A549 (cell line): Measurements from ENCODE around the gene ZNF407. TPM values are rescaled to one million over a fixed set of nuclear protein-coding genes. Genes with fewer than 3 reads are reported as not detected.

Experiments
- ATAC-seq, 2 experiments: fragments of 200-7000 bp in 1 of 2; fragments of >200 bp in 1 of 2; cut with Nextera tagmentation in 1 of 2; cut with Tn5 transposase in 1 of 2; 3 replicates each; pipeline versions ENCODE4 v1.8.0 to v1.9.1; 2018 to 2020; ENCODE audit warnings: mild to moderate bottlenecking in 1 of 2, moderate library complexity in 1 of 2
- CTCF ChIA-PET: fragments of 300-600 bp; sonication (Branson Sonifier 250); formaldehyde crosslinking; extraction: SDS; loops from one replicate; lab custom pipeline; 2021; ENCODE audit warnings: antibody characterized with exemption, inconsistent platforms; lab: Yijun Ruan, JAX
- POLR2A ChIA-PET: fragments of 350-600 bp; formaldehyde crosslinking; extraction: SDS; loops from one replicate; lab custom pipeline; 2021; ENCODE audit warnings: antibody characterized with exemption, inconsistent platforms; lab: Yijun Ruan, JAX
- DNase-seq, 2 experiments: peaks; one replicate each; pipeline versions ENCODE4 v3.0.0 to v3.0.0-alpha.2; 2011 to 2016; ENCODE audit warnings: low read depth in 1 of 2, low spot score in 1 of 2
- FAIRE-seq: peaks from 2 replicates; lab custom pipeline; 2011; peaks lifted over from hg19 to GRCh38; lab: Jason Lieb, UNC
- H3K27ac ChIP-seq, 2 experiments: fragments of >200 bp; sonication (Bioruptor Twin); formaldehyde crosslinking; 3 replicates each; pipeline ENCODE4 v1.5.1; 2016 to 2017
- H3K4me1 ChIP-seq: fragments of >200 bp; sonication (Bioruptor Twin); formaldehyde crosslinking; 3 replicates; pipeline ENCODE4 v1.6.1; 2016
- H3K4me2 ChIP-seq: fragments of >200 bp; sonication (Bioruptor Twin); formaldehyde crosslinking; 3 replicates; pipeline ENCODE4 v1.6.1; 2016
- H3K4me3 ChIP-seq: fragments of >200 bp; sonication (Bioruptor Twin); formaldehyde crosslinking; 3 replicates; pipeline ENCODE4 v1.5.1; 2016
- H3K9me3 ChIP-seq: fragments of >200 bp; sonication (Bioruptor Twin); formaldehyde crosslinking; 3 replicates; pipeline ENCODE4 v1.6.1; 2016
- CBX2 ChIP-seq: fragments of 200-600 bp; sonication (generic); IDR thresholded peaks from 2 replicates; pipeline ENCODE4 v1.6.1; 2016; ENCODE audit warnings: low read depth, mild to moderate bottlenecking, borderline replicate concordance
- ESRRA ChIP-seq: fragments of 150-350 bp; IDR thresholded peaks from 2 replicates; pipeline ENCODE4 v1.6.1; 2014; ENCODE audit warnings: mild to moderate bottlenecking, low read length, borderline replicate concordance
- HDAC2 ChIP-seq: fragments of 200-600 bp; sonication (generic); IDR thresholded peaks from 2 replicates; pipeline ENCODE4 v1.6.1; 2016
- HEYL ChIP-seq: fragments of 250-450 bp; sonication (Bioruptor Pico); IDR thresholded peaks from 2 replicates; pipeline ENCODE4 v1.8.0; 2021; ENCODE audit warnings: mild to moderate bottlenecking, moderate library complexity
- HOXB13 ChIP-seq: fragments of 250-450 bp; sonication (Bioruptor Pico); IDR thresholded peaks from 2 replicates; pipeline ENCODE4 v1.5.0; 2020; ENCODE audit warnings: low read depth, mild to moderate bottlenecking, moderate library complexity
- JUN ChIP-seq, 2 experiments: fragments of >200 bp; sonication (Bioruptor Twin); formaldehyde crosslinking; IDR thresholded peaks; 2 replicates in 1 of 2; 3 replicates in 1 of 2; pipeline ENCODE4 v1.6.1; 2016 to 2017
- JUNB ChIP-seq: fragments of >200 bp; sonication (Bioruptor Twin); formaldehyde crosslinking; IDR thresholded peaks from 2 replicates; pipeline ENCODE4 v1.6.1; 2016
- NFE2L2 ChIP-seq: fragments of 150-350 bp; conservative IDR thresholded peaks from 2 replicates; pipeline ENCODE4 v1.6.1; 2014; ENCODE audit warnings: low read length
- NR3C1 ChIP-seq: fragments of >200 bp; sonication (Bioruptor Twin); formaldehyde crosslinking; IDR thresholded peaks from 3 replicates; pipeline ENCODE4 v1.6.1; 2017
- POLR2A ChIP-seq: IDR thresholded peaks from 2 replicates; pipeline ENCODE4 v1.6.1; 2012; ENCODE audit warnings: mild to moderate bottlenecking, low read length
- POLR2AphosphoS2 ChIP-seq: conservative IDR thresholded peaks from 2 replicates; pipeline ENCODE4 v1.6.1; 2012; ENCODE audit warnings: low read length, improper control_type of control experiment, inconsistent platforms
- RAD21 ChIP-seq, 2 experiments: fragments of >200 bp in 1 of 2; sonication (Bioruptor Twin) in 1 of 2; formaldehyde crosslinking in 1 of 2; IDR thresholded peaks in 1 of 2; conservative IDR thresholded peaks in 1 of 2; 2 replicates in 1 of 2; 3 replicates in 1 of 2; pipeline ENCODE4 v1.6.1; 2012 to 2018; ENCODE audit warnings: inconsistent platforms in 1 of 2
- RFX5 ChIP-seq: fragments of 450-650 bp; IDR thresholded peaks from 2 replicates; pipeline ENCODE4 v1.7.1; 2014; ENCODE audit warnings: antibody characterized with exemption, mild to moderate bottlenecking, moderate library complexity
- TFCP2L1 ChIP-seq: fragments of 250-450 bp; sonication (Bioruptor Pico); IDR thresholded peaks from 2 replicates; pipeline ENCODE4 v1.5.0; 2021; ENCODE audit warnings: mild to moderate bottlenecking
- WGBS: methylation state at CpG from one replicate; pipeline ENCODE4 v1.1.6; 2017; ENCODE audit errors: missing lambda C conversion rate; 5-methylcytosine and 5-hydroxymethylcytosine counted together
- polyA plus RNA-seq, 4 experiments: library from polyadenylated mRNA; depleted of rRNA in 3 of 4; stranded (reverse); fragments of >200 nt; fragmentation: RNase III in 1 of 4; extraction: RNeasy Plus Mini Kit Qiagen cat#74134 plus additional on column Dnase treatment in 1 of 4; gene quantifications; 2 replicates in 3 of 4; 3 replicates in 1 of 4; pipeline ENCODE4 v1.2.3, GENCODE V29; 2011 to 2017
- TF ChIP-seq, protein P1 (sequence below): fragments of 200-600 bp; sonication (generic); IDR thresholded peaks from 2 replicates; pipeline ENCODE4 v1.6.1; 2016; ENCODE audit warnings: antibody characterized with exemption, mild to moderate bottlenecking, moderate library complexity
- TF ChIP-seq, protein P2 (sequence below): fragments of >200 bp; sonication (Bioruptor Twin); formaldehyde crosslinking; IDR thresholded peaks from 3 replicates; pipeline ENCODE4 v1.6.1; 2016
- TF ChIP-seq, protein P3 (sequence below): fragments of 450-650 bp; IDR thresholded peaks from 2 replicates; pipeline ENCODE4 v1.6.1; 2014; ENCODE audit warnings: antibody characterized with exemption
- TF ChIP-seq, protein P4 (sequence below): fragments of >200 bp; sonication (Bioruptor Twin); formaldehyde crosslinking; IDR thresholded peaks from 3 replicates; pipeline ENCODE4 v1.5.1; 2016

The ZNF407 gene
- polyA plus RNA-seq, 2 of the 4 experiments (the other 2 are of a cell fraction), result 2.5 to 3.0 TPM

DNA sequence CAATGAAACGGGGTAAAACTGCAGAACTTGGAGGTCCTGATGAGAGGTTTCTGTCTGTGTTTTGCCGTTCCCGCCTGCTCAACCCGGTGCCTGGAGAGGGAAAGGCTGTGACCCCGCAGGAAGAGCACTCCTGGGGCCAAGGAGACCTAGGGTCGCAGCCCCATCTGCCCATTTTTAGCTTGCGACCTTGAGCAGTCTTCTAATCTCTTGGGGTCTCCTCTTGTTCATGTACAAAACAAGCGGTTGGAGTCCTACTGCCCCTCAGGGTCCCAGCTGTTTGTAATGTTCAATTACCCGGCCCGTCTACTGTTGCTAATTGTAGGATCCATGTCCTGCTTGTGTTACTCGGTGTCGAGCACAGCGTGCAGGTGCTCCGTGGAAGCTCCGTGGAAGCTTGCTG is 506.8 kb downstream of the ZNF407 start:
- TF ChIP-seq NFE2L2, result no peak
- TF ChIP-seq HDAC2, result no peak
- no peak for TF ChIP-seq TFCP2L1 (CRISPR knock-in tag)
- TF ChIP-seq RFX5, result no peak
- TF ChIP-seq JUNB, result no peak
- TF ChIP-seq JUN (IDR thresholded peaks at IDR 0.05), result no peak
- no peak for TF ChIP-seq POLR2A
- no peak for FAIRE-seq
- DNase-seq, result no peak
- H3K4me2 ChIP-seq, result no peak overlapping the region
- no peak overlapping the region for H3K27ac ChIP-seq
- ChIA-PET POLR2A (interaction anchor here (0.5 kb wide), 1 partner anchor 99 kb away, joined by 3 read pairs; no protein-coding TSS in a partner anchor), CTCF (no interaction called here)
- no peak for ATAC-seq
- no peak overlapping the region for H3K4me3 ChIP-seq
- WGBS, result 58% methylated on average over 10 of the region's 15 CpGs
- H3K9me3 ChIP-seq, result peaks cover 2% of the 10 kb centered on the region; the same call in 1 of the 3 replicates
- no peaks in the 10 kb centered on the region for H3K4me1 ChIP-seq

DNA sequence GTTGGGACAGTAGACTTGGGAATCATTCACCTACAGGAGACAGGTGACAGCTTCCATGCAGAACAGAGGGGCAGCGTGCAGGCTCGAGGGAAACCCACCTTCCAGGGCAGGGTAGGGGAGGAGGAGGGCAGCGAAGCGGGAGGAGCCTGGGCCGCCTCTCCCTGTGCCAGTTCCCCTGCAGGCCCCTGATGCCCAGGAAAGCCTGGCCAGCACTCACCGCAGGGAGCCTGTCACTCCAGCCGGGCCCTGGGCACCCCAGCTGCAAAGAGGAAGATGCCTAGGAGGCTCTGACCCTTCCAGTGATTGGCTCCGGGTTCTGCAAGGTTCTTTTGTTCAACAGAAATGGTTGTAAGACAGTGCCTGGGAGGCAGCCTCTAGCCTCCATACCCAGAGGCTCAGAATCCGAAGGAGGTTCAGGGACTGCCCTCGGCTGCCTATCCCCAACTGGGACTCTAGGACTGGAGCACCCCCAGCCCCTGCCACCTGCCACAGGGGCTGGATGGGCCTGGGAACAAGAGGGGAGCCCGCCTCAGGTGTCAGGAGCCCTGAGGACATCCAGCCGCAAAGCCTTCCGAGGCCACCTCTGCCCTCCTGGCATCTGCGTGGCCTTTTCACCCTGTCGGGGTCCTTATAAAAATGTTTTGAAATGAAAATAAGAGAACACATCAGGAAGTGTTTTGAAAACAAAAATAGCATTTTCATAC is 508.0 kb downstream of the ZNF407 start:
- WGBS, result 70% methylated on average over 10 of the region's 15 CpGs
- no peak for TF ChIP-seq CBX2
- no peak for TF ChIP-seq HDAC2
- TF ChIP-seq, protein P1, sequence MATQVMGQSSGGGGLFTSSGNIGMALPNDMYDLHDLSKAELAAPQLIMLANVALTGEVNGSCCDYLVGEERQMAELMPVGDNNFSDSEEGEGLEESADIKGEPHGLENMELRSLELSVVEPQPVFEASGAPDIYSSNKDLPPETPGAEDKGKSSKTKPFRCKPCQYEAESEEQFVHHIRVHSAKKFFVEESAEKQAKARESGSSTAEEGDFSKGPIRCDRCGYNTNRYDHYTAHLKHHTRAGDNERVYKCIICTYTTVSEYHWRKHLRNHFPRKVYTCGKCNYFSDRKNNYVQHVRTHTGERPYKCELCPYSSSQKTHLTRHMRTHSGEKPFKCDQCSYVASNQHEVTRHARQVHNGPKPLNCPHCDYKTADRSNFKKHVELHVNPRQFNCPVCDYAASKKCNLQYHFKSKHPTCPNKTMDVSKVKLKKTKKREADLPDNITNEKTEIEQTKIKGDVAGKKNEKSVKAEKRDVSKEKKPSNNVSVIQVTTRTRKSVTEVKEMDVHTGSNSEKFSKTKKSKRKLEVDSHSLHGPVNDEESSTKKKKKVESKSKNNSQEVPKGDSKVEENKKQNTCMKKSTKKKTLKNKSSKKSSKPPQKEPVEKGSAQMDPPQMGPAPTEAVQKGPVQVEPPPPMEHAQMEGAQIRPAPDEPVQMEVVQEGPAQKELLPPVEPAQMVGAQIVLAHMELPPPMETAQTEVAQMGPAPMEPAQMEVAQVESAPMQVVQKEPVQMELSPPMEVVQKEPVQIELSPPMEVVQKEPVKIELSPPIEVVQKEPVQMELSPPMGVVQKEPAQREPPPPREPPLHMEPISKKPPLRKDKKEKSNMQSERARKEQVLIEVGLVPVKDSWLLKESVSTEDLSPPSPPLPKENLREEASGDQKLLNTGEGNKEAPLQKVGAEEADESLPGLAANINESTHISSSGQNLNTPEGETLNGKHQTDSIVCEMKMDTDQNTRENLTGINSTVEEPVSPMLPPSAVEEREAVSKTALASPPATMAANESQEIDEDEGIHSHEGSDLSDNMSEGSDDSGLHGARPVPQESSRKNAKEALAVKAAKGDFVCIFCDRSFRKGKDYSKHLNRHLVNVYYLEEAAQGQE, result no peak
- TF ChIP-seq, protein P2, sequence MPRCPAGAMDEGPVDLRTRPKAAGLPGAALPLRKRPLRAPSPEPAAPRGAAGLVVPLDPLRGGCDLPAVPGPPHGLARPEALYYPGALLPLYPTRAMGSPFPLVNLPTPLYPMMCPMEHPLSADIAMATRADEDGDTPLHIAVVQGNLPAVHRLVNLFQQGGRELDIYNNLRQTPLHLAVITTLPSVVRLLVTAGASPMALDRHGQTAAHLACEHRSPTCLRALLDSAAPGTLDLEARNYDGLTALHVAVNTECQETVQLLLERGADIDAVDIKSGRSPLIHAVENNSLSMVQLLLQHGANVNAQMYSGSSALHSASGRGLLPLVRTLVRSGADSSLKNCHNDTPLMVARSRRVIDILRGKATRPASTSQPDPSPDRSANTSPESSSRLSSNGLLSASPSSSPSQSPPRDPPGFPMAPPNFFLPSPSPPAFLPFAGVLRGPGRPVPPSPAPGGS, result no peak
- no peak for TF ChIP-seq RAD21 (conservative IDR thresholded peaks at IDR 0.05 in 1 of 2, IDR thresholded peaks at IDR 0.05 in 1 of 2)
- TF ChIP-seq, protein P3, sequence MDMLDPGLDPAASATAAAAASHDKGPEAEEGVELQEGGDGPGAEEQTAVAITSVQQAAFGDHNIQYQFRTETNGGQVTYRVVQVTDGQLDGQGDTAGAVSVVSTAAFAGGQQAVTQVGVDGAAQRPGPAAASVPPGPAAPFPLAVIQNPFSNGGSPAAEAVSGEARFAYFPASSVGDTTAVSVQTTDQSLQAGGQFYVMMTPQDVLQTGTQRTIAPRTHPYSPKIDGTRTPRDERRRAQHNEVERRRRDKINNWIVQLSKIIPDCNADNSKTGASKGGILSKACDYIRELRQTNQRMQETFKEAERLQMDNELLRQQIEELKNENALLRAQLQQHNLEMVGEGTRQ, result no peak
- no peak for TF ChIP-seq HEYL (CRISPR knock-in tag)
- TF ChIP-seq ESRRA, result no peak
- no peak for TF ChIP-seq HOXB13 (CRISPR knock-in tag)
- TF ChIP-seq POLR2AphosphoS2, result no peak
- no peak for TF ChIP-seq NFE2L2
- TF ChIP-seq, protein P4, sequence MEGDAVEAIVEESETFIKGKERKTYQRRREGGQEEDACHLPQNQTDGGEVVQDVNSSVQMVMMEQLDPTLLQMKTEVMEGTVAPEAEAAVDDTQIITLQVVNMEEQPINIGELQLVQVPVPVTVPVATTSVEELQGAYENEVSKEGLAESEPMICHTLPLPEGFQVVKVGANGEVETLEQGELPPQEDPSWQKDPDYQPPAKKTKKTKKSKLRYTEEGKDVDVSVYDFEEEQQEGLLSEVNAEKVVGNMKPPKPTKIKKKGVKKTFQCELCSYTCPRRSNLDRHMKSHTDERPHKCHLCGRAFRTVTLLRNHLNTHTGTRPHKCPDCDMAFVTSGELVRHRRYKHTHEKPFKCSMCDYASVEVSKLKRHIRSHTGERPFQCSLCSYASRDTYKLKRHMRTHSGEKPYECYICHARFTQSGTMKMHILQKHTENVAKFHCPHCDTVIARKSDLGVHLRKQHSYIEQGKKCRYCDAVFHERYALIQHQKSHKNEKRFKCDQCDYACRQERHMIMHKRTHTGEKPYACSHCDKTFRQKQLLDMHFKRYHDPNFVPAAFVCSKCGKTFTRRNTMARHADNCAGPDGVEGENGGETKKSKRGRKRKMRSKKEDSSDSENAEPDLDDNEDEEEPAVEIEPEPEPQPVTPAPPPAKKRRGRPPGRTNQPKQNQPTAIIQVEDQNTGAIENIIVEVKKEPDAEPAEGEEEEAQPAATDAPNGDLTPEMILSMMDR, result no peak
- no peak for TF ChIP-seq NR3C1
- TF ChIP-seq, all 56 proteins: peak for 0
- Histone ChIP-seq H3K4me1 (no peaks in the 10 kb centered on the region), H3K27ac (no peak overlapping the region), H3K9me3 (peaks cover 2% of the 10 kb centered on the region; the same call in 1 of the 3 replicates), H3K4me2 (no peak overlapping the region), H3K4me3 (no peak overlapping the region)
- ChIA-PET CTCF (no interaction called here), POLR2A (no interaction called here)
- DNase-seq, result no peak
- no peak for FAIRE-seq
- ATAC-seq, result no peak
